Measurements from ENCODE around the gene SLC7A9. TPM values are rescaled to one million over a fixed set of nuclear protein-coding genes. Genes with fewer than 3 reads are reported as not detected.

SLC7A9 gene
- polyA plus RNA-seq, 1 donor from 2014 or later, result 2.5 TPM

DNA sequence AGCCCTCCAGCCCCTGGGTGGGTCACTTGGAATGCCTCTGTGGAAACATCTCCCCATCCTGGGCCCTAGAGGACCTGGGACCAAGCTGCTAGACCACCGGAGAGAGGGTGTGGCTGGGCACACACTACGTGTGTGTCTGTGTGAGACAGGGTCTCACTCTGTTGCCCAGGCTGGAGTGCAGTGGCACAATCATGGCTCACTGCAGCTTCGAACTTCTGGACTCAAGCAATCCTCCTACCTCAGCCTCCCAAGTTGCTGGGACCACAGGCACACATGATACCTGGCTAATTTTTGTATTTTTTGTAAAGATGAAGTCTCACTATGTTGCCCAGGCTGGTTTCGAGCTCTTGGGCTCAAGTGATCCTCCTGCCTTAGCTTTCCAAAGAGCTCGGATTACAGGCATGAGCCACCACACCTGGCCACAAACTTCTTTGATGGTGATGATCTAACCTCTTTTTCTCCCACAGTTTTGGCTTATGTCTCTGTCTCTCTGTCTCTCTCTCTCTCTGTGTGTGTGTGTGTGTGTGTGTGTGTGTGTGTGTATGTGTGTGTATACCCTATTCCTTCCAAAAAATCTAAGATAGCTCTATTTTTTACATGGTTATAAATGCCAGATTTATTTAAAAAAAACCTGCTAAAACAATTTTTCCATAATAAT lies 32.1 kb upstream of the SLC7A9 start:
- H3K9me2 ChIP-seq (ENCODE audit: insufficient read depth, low read length), result no peaks in the 10 kb centered on the region

DNA sequence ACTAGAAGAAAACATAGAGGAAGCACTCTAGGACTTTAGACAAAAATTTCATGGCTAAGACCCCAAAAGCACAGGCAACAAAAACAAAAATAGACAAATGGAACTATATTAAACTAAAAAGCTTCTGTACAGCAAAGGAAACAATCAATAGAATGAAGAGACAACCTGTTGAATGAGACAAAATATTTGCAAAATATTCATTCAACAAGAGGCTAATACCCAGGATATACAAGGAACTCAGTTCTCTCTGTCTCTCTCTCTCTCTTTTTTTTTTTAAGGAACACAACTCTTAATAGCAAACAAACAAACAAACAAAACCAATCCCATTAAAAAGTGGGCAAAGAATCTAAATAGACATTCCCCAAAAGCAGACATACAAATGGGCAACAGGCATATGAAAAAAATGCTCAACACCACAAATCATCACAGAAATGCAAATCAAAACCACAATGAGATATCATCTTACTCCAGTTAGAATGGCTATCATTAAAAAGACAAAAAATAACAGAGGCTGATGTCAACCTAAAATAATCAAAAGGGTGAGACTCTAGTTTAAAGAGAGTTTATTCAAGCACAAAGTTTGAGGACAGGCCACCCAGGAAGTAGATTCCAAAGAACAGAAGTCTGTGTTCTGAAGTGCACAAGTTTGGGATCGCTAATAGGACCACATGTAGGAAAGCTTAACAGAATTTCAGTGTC lies 27.1 kb upstream of the SLC7A9 start:
- TF ChIP-seq SMC3 (conservative IDR thresholded peaks at IDR 0.05; ENCODE audit: poor library complexity) (no peak), MXI1 (conservative IDR thresholded peaks at IDR 0.05; ENCODE audit: poor library complexity, severe bottlenecking) (no peak), TAF1 (IDR thresholded peaks at IDR 0.05; ENCODE audit: low read depth) (no peak), POLR2AphosphoS5 (IDR thresholded peaks at IDR 0.05) (no peak), RAD21 (conservative IDR thresholded peaks at IDR 0.05) (no peak), EP300 (conservative IDR thresholded peaks at IDR 0.05; ENCODE audit: poor library complexity, severe bottlenecking) (no peak)
- TF ChIP-seq, protein P1, sequence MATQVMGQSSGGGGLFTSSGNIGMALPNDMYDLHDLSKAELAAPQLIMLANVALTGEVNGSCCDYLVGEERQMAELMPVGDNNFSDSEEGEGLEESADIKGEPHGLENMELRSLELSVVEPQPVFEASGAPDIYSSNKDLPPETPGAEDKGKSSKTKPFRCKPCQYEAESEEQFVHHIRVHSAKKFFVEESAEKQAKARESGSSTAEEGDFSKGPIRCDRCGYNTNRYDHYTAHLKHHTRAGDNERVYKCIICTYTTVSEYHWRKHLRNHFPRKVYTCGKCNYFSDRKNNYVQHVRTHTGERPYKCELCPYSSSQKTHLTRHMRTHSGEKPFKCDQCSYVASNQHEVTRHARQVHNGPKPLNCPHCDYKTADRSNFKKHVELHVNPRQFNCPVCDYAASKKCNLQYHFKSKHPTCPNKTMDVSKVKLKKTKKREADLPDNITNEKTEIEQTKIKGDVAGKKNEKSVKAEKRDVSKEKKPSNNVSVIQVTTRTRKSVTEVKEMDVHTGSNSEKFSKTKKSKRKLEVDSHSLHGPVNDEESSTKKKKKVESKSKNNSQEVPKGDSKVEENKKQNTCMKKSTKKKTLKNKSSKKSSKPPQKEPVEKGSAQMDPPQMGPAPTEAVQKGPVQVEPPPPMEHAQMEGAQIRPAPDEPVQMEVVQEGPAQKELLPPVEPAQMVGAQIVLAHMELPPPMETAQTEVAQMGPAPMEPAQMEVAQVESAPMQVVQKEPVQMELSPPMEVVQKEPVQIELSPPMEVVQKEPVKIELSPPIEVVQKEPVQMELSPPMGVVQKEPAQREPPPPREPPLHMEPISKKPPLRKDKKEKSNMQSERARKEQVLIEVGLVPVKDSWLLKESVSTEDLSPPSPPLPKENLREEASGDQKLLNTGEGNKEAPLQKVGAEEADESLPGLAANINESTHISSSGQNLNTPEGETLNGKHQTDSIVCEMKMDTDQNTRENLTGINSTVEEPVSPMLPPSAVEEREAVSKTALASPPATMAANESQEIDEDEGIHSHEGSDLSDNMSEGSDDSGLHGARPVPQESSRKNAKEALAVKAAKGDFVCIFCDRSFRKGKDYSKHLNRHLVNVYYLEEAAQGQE (IDR thresholded peaks at IDR 0.05; ENCODE audit: borderline replicate concordance), result no peak
- TF ChIP-seq, protein P2, sequence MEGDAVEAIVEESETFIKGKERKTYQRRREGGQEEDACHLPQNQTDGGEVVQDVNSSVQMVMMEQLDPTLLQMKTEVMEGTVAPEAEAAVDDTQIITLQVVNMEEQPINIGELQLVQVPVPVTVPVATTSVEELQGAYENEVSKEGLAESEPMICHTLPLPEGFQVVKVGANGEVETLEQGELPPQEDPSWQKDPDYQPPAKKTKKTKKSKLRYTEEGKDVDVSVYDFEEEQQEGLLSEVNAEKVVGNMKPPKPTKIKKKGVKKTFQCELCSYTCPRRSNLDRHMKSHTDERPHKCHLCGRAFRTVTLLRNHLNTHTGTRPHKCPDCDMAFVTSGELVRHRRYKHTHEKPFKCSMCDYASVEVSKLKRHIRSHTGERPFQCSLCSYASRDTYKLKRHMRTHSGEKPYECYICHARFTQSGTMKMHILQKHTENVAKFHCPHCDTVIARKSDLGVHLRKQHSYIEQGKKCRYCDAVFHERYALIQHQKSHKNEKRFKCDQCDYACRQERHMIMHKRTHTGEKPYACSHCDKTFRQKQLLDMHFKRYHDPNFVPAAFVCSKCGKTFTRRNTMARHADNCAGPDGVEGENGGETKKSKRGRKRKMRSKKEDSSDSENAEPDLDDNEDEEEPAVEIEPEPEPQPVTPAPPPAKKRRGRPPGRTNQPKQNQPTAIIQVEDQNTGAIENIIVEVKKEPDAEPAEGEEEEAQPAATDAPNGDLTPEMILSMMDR (IDR thresholded peaks at IDR 0.05; ENCODE audit: poor library complexity, severe bottlenecking), result no peak

More for the DNA sequence above, 32.1 kb upstream of the SLC7A9 start:
- no peak overlapping the region for H3K27ac ChIP-seq (ENCODE audit: low read length)
- H3K79me2 ChIP-seq (replicated peaks; ENCODE audit: insufficient read depth, low read length), result no peaks in the 10 kb centered on the region
- H3K4me2 ChIP-seq (ENCODE audit: low read length), result no peak overlapping the region
- no peak overlapping the region for H2AFZ ChIP-seq (ENCODE audit: low read depth, low read length)
- no peaks in the 10 kb centered on the region for H4K20me1 ChIP-seq (ENCODE audit: insufficient read depth)
- TF ChIP-seq EZH2 (IDR thresholded peaks at IDR 0.05; ENCODE audit: borderline replicate concordance, insufficient read depth, low read length, poor library complexity, severe bottlenecking) (no peak), MXI1 (conservative IDR thresholded peaks at IDR 0.05; ENCODE audit: poor library complexity, severe bottlenecking) (no peak), POLR2AphosphoS5 (IDR thresholded peaks at IDR 0.05) (no peak), TAF1 (IDR thresholded peaks at IDR 0.05; ENCODE audit: low read depth) (no peak), EP300 (conservative IDR thresholded peaks at IDR 0.05; ENCODE audit: poor library complexity, severe bottlenecking) (no peak), RAD21 (conservative IDR thresholded peaks at IDR 0.05) (no peak)
- TF ChIP-seq, protein P2 (IDR thresholded peaks at IDR 0.05; ENCODE audit: poor library complexity, severe bottlenecking), result no peak
- H3F3A ChIP-seq (ENCODE audit: insufficient read depth, low read length, poor library complexity, severe bottlenecking), result no peaks in the 10 kb centered on the region
- no peaks in the 10 kb centered on the region for H3K9me3 ChIP-seq (ENCODE audit: low read length)
- no peaks in the 10 kb centered on the region for H3K27me3 ChIP-seq (ENCODE audit: insufficient read depth, low read depth, low read length)
- H3K36me3 ChIP-seq (ENCODE audit: insufficient read depth, low read length), result peaks cover 5% of the 10 kb centered on the region
- no peak overlapping the region for H3K9ac ChIP-seq (ENCODE audit: low read length)
- H3K4me3 ChIP-seq (ENCODE audit: low read length), result no peak overlapping the region

More for the DNA sequence above, 27.1 kb upstream of the SLC7A9 start:
- H3K4me3 ChIP-seq (ENCODE audit: low read length), result no peak overlapping the region
- peaks cover 5% of the 10 kb centered on the region for H3K36me3 ChIP-seq (ENCODE audit: insufficient read depth, low read length)
- no peaks in the 10 kb centered on the region for H3K9me2 ChIP-seq (ENCODE audit: insufficient read depth, low read length)
- no peak overlapping the region for H2AFZ ChIP-seq (ENCODE audit: low read depth, low read length)
- H3F3A ChIP-seq (ENCODE audit: insufficient read depth, low read length, poor library complexity, severe bottlenecking), result no peaks in the 10 kb centered on the region
- H3K9me3 ChIP-seq (ENCODE audit: low read length), result no peaks in the 10 kb centered on the region
- H4K20me1 ChIP-seq (ENCODE audit: insufficient read depth), result no peaks in the 10 kb centered on the region
- no peak overlapping the region for H3K9ac ChIP-seq (ENCODE audit: low read length)
- H3K79me2 ChIP-seq (replicated peaks; ENCODE audit: insufficient read depth, low read length), result no peaks in the 10 kb centered on the region
- no peaks in the 10 kb centered on the region for H3K27me3 ChIP-seq (ENCODE audit: insufficient read depth, low read depth, low read length)
- no peak overlapping the region for H3K4me2 ChIP-seq (ENCODE audit: low read length)
- H3K27ac ChIP-seq (ENCODE audit: low read length), result no peak overlapping the region

All from neural cell (in vitro differentiated cells).